GM21447 (cell line): Measurements from ENCODE around the gene PHB1.

Experiments
- ATAC-seq: cut with Tn5 transposase; IDR thresholded peaks from one replicate; pipeline ENCODE4 v1.9.1; 2021; ENCODE audit not compliant: unreplicated experiment

Gene PHB1

DNA sequence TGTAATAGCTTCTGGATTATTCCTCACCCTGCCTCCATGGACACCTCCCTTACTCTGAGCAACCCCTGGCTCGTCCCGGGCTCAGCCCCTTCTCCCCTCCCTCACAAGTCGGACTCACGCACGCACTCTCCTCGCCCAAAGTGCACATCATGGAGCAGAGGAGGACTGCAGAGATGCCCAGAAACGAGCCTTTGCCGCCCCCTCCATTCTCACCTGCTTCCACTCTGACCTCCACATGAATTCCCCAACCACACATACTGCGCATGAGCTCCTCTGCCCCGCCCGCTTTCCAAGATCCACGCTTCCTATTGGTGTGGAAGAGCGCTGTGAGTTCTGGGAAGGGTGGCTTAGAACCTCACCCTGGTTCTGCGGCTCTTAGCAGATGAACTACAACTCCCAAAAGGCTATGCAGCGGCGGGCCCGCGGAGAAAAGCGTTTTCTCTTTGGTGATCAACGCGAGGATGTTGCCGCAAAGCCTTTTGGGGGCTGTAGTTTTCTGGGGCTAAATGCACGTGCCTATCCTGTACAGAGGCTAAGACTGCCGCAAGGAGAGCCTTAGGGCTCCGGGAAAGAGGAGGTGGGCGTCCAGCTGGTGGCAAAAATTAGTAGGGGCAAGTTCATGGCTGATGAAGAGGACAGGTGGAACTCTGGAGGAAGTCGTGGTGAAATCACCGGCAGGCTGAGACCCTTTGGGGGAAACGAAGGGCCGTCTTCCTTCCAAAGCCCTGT is at the start of gene PHB1:
Gene PHB1, minus strand, starts transcription at position 261 of the 729 bp plus-strand sequence. CDS start 1,618 bp downstream, outside the sequence.
- ATAC-seq: peak; percentile 99

DNA sequence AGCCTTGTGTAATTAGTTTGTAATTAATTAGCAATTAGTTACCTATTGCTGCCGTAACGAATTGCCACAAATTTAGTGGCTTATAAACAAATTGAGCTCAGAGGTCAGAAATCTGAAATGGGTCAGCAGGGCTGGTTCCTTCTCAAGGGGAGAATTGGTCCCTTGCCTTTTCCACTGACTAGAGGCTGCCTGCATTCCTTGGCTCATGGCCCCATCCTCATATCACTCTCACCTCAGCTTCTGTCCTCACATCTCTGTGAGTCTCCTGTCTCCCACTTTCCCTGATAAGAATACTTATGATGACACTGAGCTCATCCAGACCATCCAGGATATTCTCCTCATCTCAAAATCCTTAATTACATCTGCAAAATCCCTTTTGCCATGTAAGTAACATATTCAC is 49.4 kb upstream of the PHB1 start:
- ATAC-seq: no peak

DNA sequence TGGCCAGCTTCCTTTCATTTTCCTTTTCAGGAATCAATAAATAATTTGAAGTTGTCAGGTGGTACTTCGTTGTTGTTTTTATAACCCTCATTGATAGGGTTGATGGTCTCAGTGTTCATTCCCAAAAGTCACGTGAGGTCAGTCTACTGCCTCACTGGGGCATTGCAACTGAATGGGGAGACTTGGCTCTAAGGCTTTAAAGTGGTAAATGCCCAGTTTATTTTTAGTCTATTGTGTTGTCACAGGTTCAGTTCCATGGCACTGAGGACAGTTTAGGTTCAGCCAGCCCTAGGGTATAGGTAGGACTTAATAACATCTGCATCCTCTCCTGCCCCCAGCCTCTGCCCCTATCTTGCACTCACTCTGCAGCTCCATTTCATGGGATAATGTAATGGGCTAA is 46.9 kb upstream of the PHB1 start:
- no peak for ATAC-seq

DNA sequence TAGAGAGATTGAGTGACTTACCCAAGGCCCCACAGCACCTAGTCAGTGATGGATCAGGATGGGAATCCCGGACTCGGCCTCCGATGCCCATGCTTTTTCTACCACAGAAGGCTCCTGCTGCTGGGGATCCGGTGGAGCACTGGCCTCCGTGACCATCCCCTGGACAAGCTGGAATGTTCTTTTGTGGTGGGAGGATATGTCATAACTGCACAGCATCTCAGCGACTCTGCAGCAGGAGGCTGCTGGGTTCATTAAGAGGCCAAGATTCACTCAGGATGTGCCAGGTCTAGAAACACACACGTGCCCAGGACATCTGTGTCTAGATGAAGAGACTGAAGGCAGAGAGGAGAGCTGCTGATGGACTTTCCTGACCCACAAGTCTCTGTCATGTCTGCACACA is 45.7 kb upstream of the PHB1 start:
- no peak for ATAC-seq

DNA sequence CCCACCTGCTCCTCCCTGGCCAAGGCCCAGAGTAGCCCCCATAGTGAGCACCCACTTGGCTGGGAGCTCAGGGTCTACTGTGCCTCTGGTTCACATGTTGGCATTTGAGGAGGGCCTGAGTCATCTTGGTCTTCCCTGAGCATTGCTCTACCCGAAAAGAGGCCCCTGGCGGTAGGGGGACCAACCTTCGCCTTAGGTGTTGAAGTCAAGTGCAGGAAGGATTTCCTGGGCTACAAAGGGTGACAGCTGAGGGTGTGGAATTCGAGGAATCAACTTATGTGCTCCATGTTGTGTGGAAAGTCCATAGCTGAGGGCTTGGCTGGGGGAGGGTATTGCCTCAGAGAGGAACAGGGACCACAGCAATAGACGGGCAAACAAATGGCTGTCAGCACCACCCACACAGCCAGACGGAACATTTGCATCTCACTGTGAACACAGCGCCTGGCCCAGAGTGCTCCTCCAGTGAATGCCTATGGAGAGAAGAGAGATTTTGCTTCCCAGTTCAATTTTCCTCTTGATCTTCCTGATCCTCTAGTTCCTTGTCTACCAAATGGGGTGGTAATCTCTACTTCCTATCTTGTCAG is 44.8 kb upstream of the PHB1 start:
- no peak for ATAC-seq

DNA sequence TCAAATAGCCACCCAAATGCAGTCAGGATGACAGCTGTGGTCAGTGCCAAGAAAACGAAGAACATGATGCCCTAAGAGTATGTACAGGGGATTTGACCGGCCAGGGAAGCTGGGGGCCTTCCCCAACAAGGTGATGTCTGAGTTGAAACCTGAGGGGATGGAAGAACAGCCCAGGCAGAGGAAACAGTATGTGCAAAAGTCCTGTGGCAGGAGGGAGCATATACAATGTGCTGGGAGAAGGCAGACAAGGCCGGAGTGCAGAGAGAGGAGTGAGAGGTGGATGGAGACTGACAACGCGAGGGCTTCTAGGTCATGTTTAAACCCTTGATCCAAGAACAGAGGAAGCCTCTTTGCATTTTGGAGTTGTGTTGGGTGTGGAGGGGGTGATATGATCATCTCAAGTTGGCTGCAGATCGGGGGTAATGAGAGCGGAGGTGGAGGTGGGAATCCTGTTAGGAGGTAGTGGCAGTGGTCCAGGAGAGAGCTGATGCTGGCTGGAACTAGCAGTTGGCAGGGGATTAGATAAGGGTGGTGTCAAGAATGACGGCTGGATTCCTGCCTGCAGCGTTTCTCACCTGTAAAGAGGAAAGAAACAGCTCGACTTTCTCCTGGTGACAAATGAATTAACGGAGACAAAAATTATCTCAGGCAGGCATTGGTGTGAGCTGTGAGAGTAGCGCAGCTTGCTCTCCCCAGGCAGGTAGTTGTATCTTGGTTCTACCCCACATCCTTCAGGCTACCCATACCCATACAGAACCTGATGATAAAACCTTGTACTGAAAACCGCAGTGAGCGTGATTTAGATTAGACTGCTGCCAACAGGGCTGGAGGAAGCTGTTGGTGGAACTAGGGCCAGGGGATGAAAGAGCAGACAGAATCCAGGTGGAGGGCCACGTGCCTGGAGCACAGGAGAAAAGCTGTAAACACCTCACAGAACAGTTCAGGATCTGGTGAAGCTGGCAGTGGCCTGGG is 43.2 kb upstream of the PHB1 start:
- ATAC-seq: no peak

DNA sequence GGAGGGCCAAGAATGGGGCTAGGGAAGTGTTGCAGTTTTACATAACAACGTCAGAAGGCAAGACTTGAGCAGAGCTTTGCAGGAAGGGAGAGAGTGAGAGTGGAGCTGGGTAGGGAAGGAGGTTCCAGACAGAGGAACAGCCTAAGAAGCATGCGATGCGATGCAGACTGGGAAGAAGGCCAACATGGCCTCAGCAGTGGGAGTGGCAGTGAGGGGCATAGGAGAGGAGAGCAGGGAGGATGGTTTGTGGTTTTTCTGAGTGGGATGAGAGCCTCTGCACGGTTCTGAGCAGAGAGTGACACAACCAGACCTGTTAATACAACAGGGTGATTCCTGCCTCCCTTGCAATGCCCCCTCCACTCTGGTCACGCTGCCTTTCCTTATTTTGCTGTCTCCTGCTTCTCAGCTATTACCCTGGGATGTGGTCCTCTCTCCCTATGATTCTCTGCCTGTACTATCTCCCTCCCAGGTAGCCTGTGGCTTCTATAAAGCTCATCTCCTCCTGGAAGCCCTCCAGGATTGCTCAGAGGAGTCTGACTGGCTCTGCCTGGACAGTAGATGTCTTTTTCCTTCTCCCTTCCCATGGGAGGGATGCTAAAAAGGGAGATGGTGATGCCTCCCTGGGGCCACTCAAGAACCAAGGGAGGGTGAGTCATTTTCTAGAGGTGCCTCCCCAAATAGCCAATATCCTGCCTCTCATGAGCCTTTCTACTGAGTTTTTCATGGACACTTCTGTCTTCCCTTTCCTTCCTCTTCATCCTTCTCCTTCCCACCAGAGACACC is 41.7 kb upstream of the PHB1 start:
- ATAC-seq: no peak

DNA sequence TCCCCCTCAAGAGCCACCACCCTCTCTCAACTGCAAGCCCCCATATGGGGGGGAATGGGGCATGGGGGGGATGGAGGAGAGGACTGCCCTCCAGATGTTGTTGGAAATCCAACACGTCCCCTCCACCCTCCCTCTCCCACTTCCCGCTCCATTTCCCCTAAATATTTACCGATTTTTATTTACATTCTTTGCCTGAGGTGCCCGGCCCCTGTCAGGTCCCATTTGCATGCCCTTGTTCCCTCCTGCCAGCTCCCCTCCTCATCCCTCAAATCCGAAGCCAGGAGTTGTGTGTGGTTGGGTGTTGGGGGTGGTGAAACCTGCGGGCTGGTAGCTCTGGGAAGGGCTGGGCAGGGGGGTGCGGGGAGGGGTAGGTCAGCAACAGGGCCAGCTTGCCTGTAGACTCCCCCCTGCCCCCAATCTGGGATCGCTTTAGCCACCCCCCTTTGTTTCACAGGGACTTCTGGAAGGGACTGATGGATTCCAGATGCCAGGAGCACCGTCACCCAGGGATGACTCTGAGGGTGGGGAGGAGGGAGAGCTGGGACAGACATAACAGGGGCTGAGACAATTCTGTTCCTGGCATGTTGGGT is 40.7 kb upstream of the PHB1 start:
- no peak for ATAC-seq

DNA sequence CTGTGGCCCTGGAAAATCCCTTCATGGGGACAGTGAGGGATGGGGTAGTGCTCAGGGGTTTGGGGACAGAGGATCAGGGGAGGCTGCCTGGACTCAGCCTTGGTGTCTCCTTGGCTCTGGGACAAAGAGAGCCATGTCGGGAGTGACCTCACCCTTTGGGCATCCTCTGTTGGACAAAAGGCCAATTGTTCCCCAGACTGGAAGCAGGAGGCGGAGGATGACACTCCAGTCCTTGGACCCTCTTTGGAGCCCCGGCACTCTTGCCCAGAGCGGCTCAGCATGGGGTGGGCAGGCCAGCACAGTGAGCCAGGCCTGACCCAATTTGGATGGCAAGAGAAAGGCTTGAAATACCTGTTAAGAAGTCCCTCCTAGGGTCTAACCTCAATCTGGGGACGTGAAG is 39.4 kb upstream of the PHB1 start:
- no peak for ATAC-seq

DNA sequence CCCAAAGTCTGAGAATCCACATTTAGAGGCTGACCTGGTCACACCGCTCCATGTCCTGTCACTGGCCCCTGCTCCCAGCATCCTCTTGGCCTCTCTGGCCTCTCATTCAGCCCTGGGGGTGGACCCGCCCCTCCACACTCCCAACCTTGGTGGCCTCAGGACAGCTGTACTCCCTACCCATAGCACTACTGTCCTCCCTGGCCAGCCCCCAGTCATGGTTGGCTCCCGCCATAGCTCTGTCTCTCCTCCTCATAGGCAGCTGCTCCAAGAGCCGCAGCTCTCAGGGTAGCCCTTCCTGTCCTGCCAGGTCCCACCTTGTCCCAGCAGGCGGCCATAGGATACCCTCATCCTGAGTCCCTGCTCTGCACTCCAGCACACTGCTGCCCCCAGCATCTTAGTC is 38.0 kb upstream of the PHB1 start:
- no peak for ATAC-seq

DNA sequence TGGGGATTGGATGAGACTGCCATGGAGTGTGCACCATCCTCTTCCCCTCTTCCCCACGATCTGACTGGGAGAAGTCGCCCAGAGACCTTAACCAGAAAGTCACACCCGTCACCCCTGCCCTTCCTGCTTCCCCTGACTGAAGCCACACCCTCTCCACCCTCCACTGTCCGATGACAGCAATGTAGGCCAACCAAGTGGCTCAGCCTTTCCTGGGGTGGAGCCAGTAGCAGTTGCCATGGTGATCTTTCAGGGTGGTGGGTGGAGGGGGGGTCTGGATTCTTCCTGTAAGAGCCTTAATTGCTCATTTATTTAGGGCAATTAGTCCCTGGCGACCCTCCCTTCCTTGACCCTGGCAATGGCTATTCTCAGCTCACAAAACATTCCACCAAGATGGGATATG is 37.5 kb upstream of the PHB1 start:
- no peak for ATAC-seq

DNA sequence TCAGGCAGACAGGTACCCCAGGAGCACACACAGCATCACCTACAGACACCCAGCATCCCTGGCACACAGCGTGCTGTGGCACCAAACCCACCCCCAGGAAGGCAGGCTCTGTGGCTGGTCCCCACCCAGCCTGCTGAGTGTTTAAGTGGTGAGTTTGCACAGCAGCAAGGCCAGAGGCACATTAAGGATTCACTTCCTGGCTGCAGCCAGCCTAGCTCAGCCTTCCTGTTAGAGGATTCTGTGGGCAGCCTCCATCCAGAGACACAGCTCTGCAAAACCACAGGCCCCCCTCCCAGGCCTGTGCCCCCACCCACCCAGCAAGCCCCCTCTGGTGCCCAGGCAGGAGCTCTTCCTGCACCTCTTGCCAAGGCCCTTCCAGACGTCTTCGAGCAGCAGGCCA is 36.1 kb upstream of the PHB1 start:
- ATAC-seq: no peak

DNA sequence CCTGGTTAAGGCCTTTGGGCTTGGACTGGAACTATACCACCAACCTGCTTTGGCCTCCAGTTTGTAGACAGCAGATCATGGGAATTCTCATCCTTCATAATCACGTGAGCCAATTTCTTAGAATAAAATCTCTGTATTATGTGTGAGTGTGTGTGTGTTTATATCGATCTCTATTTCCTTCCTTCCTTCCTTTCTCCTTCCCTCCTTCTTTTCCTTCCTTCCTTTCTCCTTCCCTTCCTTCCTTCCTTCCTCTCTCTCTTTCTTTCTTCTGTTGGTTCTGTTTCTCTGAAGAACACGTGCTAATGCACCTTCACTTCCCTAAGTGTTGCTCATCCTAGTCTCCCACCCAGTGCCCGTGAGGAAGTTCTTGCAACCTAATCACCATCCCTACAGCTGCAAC is 35.5 kb upstream of the PHB1 start:
- no peak for ATAC-seq

DNA sequence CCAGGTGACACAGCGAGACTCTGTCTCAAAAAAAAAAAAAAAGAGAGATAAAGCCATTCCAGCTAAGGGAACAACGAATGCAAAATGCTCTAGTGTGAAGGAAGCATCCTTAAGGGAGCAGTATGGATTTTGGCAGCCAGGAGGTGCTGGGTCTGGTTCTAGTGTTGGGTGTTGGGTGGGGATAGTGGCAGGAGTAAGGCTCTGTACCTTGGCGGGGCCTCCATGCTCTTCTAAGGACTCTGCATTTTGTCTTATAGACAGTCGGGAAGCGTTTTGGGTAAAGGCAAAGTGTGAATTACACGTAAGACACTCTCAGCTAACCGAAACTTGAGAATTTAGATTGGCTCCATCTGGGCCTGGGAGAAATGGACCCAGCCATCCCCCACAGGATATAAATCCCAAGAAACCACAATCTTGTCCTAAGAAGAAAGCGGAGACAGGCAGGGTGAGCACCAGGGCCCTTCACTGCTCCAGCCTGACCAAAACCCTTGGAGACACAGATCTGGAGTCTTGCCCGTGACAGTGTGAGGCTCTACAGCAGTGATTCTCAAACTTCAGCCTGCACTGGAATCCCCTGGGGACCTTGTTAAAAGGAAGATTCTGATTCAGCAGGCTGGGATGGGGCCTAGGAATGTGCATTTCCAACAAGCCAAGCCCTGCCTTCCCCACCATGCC is 33.1 kb upstream of the PHB1 start:
- ATAC-seq: no peak

DNA sequence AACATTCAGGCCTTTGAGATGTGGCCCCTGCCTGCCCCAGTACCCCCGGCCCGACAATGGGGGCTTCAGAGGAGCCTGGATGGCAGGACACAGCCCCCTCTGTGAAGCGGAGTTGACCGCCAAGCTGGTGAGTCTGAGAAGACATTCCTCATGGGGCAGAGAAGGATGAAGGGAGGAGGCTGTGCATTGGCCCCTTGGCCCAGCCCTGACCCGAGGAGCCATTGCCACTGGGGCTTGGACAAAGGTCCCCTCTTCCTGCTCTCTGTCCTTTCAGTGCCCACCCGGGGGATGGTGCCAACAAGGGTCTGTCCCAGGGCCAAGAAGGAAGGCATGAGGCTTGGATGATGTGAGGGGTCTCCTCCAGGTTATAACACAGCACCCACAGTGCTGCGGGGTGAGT is 30.9 kb upstream of the PHB1 start:
- ATAC-seq: no peak

DNA sequence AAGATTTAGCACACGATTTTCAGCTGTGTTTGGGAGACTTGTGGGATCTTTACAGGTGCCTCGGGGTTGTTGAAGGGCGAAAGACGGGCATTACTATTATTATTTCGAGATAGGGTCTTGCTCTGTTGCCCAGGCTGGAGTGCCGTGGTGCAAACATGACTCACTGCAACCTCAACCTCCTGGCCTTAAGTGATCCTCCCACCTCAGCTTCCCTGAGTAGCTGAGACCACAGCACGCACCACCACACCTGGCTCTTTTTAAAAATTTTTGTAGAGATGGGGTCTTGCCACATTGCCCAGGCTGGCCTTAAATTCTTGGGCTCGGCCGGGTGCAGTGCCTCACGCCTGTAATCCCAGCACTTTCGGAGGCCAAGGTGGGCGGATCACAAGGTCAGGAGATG is 29.7 kb upstream of the PHB1 start:
- no peak for ATAC-seq

DNA sequence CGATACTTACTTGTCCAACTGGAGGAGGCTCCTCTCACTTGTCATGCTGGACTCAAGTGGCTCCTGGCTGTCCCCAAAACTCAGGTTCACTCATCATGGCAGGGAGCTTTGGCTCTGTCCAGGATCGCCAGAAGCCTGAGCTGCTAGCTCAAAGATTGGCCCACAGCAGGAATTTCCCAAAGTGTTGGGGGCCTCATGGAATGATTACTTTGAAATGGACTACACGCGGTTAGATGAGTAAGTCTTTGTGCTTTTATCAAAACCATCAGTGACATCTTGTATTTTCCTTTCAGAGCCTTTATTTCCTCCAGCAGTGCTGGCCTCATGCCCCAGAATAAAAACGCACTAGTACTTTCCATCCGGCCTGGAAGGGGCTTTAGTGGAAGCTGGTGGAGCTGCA is 29.2 kb upstream of the PHB1 start:
- no peak for ATAC-seq

DNA sequence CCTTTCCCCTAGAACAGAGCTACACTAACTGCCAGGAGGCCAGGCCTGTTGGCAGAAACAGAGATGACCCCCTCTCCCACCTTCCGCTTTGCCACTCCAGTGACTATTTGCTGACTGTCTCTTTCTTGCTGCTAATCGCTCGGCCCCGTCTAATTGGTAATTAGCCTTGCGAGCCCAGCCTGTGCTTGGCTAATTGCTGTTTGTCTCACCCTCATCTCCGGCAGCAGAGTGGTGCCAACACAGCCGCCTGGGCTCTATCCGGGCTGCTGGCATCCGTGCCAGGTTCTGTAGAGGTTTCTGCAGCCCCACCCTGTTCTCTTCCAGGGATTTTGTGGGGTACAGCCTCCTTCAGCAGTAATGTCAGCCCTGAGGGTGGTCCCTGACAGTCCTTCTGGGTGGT is 27.4 kb upstream of the PHB1 start:
- ATAC-seq: no peak

DNA sequence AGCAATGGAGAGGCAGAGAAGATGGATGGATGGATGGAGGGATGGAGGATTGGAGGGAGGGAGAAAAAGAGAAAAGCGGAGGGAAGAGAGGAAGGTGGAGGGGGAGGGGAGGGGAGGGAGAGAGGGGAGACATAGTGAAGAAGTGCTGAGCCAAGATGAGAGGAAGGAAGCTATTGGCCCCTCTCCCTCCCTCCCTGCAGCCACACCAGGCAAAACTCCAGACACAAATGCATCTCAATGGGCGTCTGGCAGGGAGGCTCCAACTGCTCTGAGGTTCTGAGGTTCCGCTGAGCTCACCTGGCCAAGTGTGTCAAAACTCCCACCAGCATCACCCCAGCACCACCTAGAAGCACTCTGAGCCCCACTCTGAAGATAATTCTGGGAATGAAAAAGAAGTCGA is 26.9 kb upstream of the PHB1 start:
- no peak for ATAC-seq

DNA sequence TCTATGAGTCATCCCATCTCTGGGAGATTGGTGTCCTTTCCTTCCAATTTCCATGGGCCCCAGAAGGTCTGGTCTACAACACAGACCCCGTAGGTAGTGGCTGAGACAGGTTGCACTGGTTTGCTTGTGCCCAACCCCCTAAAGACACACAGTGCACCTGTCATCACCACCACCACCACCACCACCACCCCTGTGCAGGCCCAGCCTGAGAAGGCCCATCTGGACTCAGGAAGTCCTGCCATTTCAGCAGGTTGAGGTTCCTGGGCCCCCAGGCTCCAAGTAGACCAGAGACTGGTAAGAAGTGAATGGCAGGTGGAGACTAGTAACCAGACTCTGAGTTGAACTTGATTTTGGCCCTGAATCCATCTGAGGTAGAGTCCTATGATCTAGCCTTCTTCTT is 25.9 kb upstream of the PHB1 start:
- ATAC-seq: no peak
